Hepatocyte (in vitro differentiated cells): ENCODE measurements around the gene CENPP.

Source experiments
- CTCF ChIP-seq: fragments of 200-600 bp; sonication (generic); IDR thresholded peaks from 2 replicates; pipeline ENCODE4 v1.5.1; 2016; ENCODE audit warnings: antibody characterized with exemption, mild to moderate bottlenecking; ENCODE audit not compliant: poor library complexity
- EZH2 ChIP-seq: fragments of 200-600 bp; sonication (generic); IDR thresholded peaks from 2 replicates; pipeline ENCODE4 v1.6.1; 2016; ENCODE audit warnings: antibody characterized with exemption, mild to moderate bottlenecking, borderline replicate concordance
- EZH2phosphoT487 ChIP-seq: fragments of 200-600 bp; sonication (generic); IDR thresholded peaks from one replicate; pipeline ENCODE4 v1.6.1; 2018; ENCODE audit warnings: antibody characterized with exemption, mild to moderate bottlenecking, low read depth, moderate library complexity; ENCODE audit not compliant: unreplicated experiment, severe bottlenecking

- TF ChIP-seq EZH2phosphoT487 (no peak), CTCF (no peak), EZH2 (no peak)
Observed at GRCh38 chr9:92650839-92651621, 325.3 kb downstream of the CENPP start.
